HL-60 (cell line): ENCODE data around the gene SNRNP48.

Experiments
- GABPA ChIP-seq: IDR thresholded peaks from 2 replicates; pipeline ENCODE4 v1.6.1; 2012; ENCODE audit warnings: low read depth
- POLR2AphosphoS5 ChIP-seq: IDR thresholded peaks from 2 replicates; pipeline ENCODE4 v1.6.1; 2012; ENCODE audit warnings: low read depth
- REST ChIP-seq: IDR thresholded peaks from 2 replicates; pipeline ENCODE4 v1.6.1; 2012; ENCODE audit warnings: low read depth; ENCODE audit not compliant: insufficient replicate concordance
- TF ChIP-seq, protein P1 (sequence below): IDR thresholded peaks from one replicate; pipeline ENCODE4 v1.5.1; 2011; ENCODE audit warnings: low read length, control low read depth, inconsistent platforms; ENCODE audit not compliant: insufficient read depth

- TF ChIP-seq, protein P1, sequence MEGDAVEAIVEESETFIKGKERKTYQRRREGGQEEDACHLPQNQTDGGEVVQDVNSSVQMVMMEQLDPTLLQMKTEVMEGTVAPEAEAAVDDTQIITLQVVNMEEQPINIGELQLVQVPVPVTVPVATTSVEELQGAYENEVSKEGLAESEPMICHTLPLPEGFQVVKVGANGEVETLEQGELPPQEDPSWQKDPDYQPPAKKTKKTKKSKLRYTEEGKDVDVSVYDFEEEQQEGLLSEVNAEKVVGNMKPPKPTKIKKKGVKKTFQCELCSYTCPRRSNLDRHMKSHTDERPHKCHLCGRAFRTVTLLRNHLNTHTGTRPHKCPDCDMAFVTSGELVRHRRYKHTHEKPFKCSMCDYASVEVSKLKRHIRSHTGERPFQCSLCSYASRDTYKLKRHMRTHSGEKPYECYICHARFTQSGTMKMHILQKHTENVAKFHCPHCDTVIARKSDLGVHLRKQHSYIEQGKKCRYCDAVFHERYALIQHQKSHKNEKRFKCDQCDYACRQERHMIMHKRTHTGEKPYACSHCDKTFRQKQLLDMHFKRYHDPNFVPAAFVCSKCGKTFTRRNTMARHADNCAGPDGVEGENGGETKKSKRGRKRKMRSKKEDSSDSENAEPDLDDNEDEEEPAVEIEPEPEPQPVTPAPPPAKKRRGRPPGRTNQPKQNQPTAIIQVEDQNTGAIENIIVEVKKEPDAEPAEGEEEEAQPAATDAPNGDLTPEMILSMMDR = no peak
- no peak for TF ChIP-seq REST
- TF ChIP-seq POLR2AphosphoS5 = no peak
- no peak for TF ChIP-seq GABPA
These were observed 10.1 kb upstream of the SNRNP48 start for GRCh38 chr6:7579851-7580250.
